Mucosa of descending colon (tissue), 3 donors: ENCODE data around the gene PLEKHG4B. TPM values are rescaled to one million over a fixed set of nuclear protein-coding genes. Genes with fewer than 3 reads are reported as not detected.
"Not testable (repeated sequence)": the region's sequence is repeated elsewhere in the genome, so short reads cannot be mapped to it uniquely, and the experiment has no call there.

Experiments
- ATAC-seq: fragments of 200-7000 bp; cut with Tn5 transposase; one replicate; pipeline ENCODE4 v1.9.1; 2020; ENCODE audit warnings: mild to moderate bottlenecking, moderate library complexity
- DNase-seq, 3 donors: peaks; one replicate each; pipeline ENCODE4 v3.0.0-alpha.2; 2020
- H3K36me3 ChIP-seq: fragments of 200-600 bp; one replicate; pipeline ENCODE4 v1.8.0; 2021; ENCODE audit warnings: low read depth, mild to moderate bottlenecking
- H3K4me1 ChIP-seq: fragments of 200-600 bp; one replicate; pipeline ENCODE4 v1.8.0; 2021; ENCODE audit warnings: low read depth, mild to moderate bottlenecking
- H3K4me3 ChIP-seq: fragments of 200-600 bp; one replicate; pipeline ENCODE4 v1.8.0; 2021; ENCODE audit warnings: mild to moderate bottlenecking
- H3K9me3 ChIP-seq: fragments of 200-600 bp; one replicate; pipeline ENCODE4 v1.8.0; 2021; ENCODE audit warnings: mild to moderate bottlenecking
- intact Hi-C, 2 donors: fragments of 100-400 bp; cut with DNase I in 1 of 2; cut with micrococcal nuclease in 1 of 2; formaldehyde crosslinking; loops; one replicate each; pipeline versions ENCODE4 v1.11.0 to v1.11.1; 2022; cut with DNase I, micrococcal nuclease
- total RNA-seq, 3 donors: library from RNA; stranded (reverse); fragmentation: NEBNext Ultra II Directional in 2 of 3; extraction: Animal tissue kit (Norgen Biotek cat#: 25700) in 2 of 3; gene quantifications; one replicate each; pipeline versions ENCODE4 v1.2.1 to v1.2.4, GENCODE V29; 2021 to 2023
- TF ChIP-seq, protein P1 (sequence below): fragments of 200-600 bp; IDR thresholded peaks from one replicate; pipeline ENCODE4 v1.8.0; 2022; ENCODE audit warnings: antibody characterized with exemption, mild to moderate bottlenecking
- donor health status: DM: no; HTN: no; CAD: no; lungs with moderate emphysema.
- donor health status: DM: no; HTN: no; CAD: no.
- donor health status: DM: no; HTN: yes; CAD: no.

PLEKHG4B gene
- total RNA-seq, 3 donors from 2014 or later, result 0.09 to 3.0 (median 0.36) TPM

GRCh38 chr5:195401-196160 lies 103.6 kb downstream of the PLEKHG4B start:
- Histone ChIP-seq H3K4me3 (no peak overlapping the region), H3K9me3 (no peaks in the 10 kb centered on the region), H3K4me1 (peaks cover 8% of the 10 kb centered on the region), H3K36me3 (no peaks in the 10 kb centered on the region)
- intact Hi-C loops, result no loop called here
- TF ChIP-seq, protein P1, sequence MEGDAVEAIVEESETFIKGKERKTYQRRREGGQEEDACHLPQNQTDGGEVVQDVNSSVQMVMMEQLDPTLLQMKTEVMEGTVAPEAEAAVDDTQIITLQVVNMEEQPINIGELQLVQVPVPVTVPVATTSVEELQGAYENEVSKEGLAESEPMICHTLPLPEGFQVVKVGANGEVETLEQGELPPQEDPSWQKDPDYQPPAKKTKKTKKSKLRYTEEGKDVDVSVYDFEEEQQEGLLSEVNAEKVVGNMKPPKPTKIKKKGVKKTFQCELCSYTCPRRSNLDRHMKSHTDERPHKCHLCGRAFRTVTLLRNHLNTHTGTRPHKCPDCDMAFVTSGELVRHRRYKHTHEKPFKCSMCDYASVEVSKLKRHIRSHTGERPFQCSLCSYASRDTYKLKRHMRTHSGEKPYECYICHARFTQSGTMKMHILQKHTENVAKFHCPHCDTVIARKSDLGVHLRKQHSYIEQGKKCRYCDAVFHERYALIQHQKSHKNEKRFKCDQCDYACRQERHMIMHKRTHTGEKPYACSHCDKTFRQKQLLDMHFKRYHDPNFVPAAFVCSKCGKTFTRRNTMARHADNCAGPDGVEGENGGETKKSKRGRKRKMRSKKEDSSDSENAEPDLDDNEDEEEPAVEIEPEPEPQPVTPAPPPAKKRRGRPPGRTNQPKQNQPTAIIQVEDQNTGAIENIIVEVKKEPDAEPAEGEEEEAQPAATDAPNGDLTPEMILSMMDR, result no peak
- ATAC-seq (no peak), DNase-seq (no peak)

DNA sequence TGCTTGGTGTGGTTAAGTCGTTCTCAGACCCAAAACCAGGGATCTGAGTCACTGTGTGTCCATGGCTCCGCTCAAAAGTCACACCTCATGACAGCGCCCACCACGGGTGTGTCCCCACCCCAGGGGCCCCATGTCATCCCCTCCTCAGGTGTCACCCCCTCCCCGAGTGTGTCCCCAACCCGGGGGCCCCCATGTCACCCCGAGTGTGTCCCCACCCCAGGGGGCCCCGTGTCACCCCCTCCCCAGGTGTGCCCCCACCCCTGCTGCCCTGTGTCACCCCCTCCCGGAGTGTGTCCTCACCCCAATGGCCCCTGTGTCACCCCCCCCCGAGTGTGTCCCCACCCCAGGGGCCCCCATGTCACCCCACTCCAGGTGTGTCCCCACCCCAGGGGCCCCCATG lies 104.4 kb downstream of the PLEKHG4B start:
- no peaks in the 10 kb centered on the region for H3K36me3 ChIP-seq
- TF ChIP-seq, protein P1, result no peak
- ATAC-seq, result no peak
- peaks cover 5% of the 10 kb centered on the region for H3K4me1 ChIP-seq
- no peak for DNase-seq
- no peaks in the 10 kb centered on the region for H3K9me3 ChIP-seq
- intact Hi-C loops, result no loop called here
- no peak overlapping the region for H3K4me3 ChIP-seq

- intact Hi-C loops, H3K4me3 ChIP-seq, H3K9me3 ChIP-seq, ATAC-seq, H3K36me3 ChIP-seq, H3K4me1 ChIP-seq: not testable (repeated sequence)
- DNase-seq, result peak in 1 of 3 donors; percentile 49
These were observed 105.1 kb downstream of the PLEKHG4B start for GRCh38 chr5:197031-197430.

DNA sequence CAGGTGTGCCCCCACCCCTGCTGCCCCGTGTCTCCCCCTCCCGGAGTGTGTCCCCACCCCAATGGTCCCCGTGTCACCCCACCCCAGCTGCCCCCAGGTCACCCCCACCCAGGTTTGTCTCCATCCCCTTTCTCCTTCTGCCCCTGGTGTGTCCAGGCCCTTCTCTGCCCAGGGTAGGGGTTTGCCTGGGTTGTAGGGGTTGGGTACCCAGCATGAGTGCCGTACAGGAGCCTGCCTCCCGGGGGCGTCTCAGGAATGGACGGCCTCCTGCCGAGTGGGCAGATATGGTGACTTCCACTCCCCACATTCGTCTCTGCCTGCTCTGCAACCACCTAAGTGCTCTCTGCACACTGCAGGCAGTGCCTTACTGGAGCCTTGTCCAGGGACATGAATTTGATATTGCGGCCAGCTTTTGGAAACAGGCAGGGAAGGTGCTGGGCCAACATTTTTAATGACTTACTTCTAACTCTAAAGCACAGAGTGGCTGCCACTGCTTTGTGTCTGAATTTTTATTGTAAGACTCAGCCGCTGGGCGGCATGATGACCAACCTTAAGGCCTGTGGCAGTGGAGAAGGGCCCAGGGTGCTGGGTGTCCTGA lies 106.0 kb downstream of the PLEKHG4B start:
- TF ChIP-seq, protein P1, result no peak
- intact Hi-C loops, result no loop called here
- Histone ChIP-seq H3K9me3 (no peaks in the 10 kb centered on the region), H3K4me3 (no peak overlapping the region), H3K4me1 (no peaks in the 10 kb centered on the region), H3K36me3 (no peaks in the 10 kb centered on the region)
- no peak for DNase-seq
- ATAC-seq, result no peak

- intact Hi-C loops, result no loop called here
- TF ChIP-seq, protein P1, result no peak
- no peak overlapping the region for H3K4me3 ChIP-seq
- ATAC-seq (no peak), DNase-seq (no peak)
- H3K4me1 ChIP-seq, result no peaks in the 10 kb centered on the region
- H3K36me3 ChIP-seq, result no peaks in the 10 kb centered on the region
- H3K9me3 ChIP-seq, result no peaks in the 10 kb centered on the region
These were observed 106.7 kb downstream of the PLEKHG4B start for GRCh38 chr5:198516-199196.
